Pancreas (tissue), 10 donors: ENCODE data around the gene UPP1. TPM values are rescaled to one million over a fixed set of nuclear protein-coding genes. Genes with fewer than 3 reads are reported as not detected.

Experiments
- ATAC-seq, 4 donors: fragments of 200-7000 bp; cut with Tn5 transposase; one replicate each; pipeline versions ENCODE4 v1.8.0 to v1.9.1; 2020; ENCODE audit warnings: mild to moderate bottlenecking in 4 of 4, moderate library complexity in 4 of 4
- DNase-seq, 6 donors: peaks; one replicate each; pipeline ENCODE4 v3.0.0-alpha.2; 2020
- FAIRE-seq: peaks from 2 replicates; lab custom pipeline; 2012; peaks lifted over from hg19 to GRCh38; lab: Jason Lieb, UNC
- H3K27ac ChIP-seq, 4 donors: fragments of 200-600 bp; sonication (generic); 1 replicate in 3 of 4; 2 replicates in 1 of 4; pipeline versions ENCODE4 v1.5.0 to v1.8.0; 2020
- H3K27me3 ChIP-seq, 4 donors: fragments of 200-600 bp; one replicate each; pipeline ENCODE4 v1.8.0; 2021
- H3K36me3 ChIP-seq, 3 donors: fragments of 200-600 bp; sonication (generic) in 1 of 3; one replicate each; pipeline versions ENCODE4 v1.5.0 to v1.8.0; 2020 to 2021
- H3K4me1 ChIP-seq, 3 donors: fragments of 200-600 bp; one replicate each; pipeline ENCODE4 v1.8.0; 2021
- H3K4me3 ChIP-seq, 4 donors: fragments of 200-600 bp; sonication (generic) in 2 of 4; one replicate each; pipeline versions ENCODE4 v1.5.0 to v1.8.0; 2020 to 2021
- H3K9me3 ChIP-seq, 4 donors: fragments of 200-600 bp; one replicate each; pipeline ENCODE4 v1.8.0; 2021
- CTCF ChIP-seq, 4 donors: fragments of 200-600 bp; sonication (generic) in 3 of 4; IDR thresholded peaks; one replicate each; pipeline versions ENCODE4 v1.5.0 to v1.8.0; 2021; ENCODE audit warnings: antibody characterized with exemption in 4 of 4
- WGBS, 2 donors: extraction: QIAGEN DNeasy Blood & Tissue Kit; methylation state at CpG; one replicate each; pipeline ENCODE4 v1.1.7; 2013; 5-methylcytosine and 5-hydroxymethylcytosine counted together
- intact Hi-C, 3 donors: fragments of 100-400 bp; cut with DNase I; formaldehyde crosslinking; loops; one replicate each; pipeline versions ENCODE4 v1.11.1 to v1.14.2; 2022
- polyA plus RNA-seq, 2 donors: library from polyadenylated mRNA; stranded (reverse); fragments of 200-250 nt; gene quantifications; one replicate each; pipeline ENCODE4 v1.2.3, GENCODE V29; 2013
- total RNA-seq, 6 donors: library from RNA; stranded (reverse); fragmentation: NEBNext Ultra II Directional in 4 of 6; extraction: Animal tissue kit (Norgen Biotek cat#: 25700) in 4 of 6; gene quantifications; one replicate each; pipeline versions ENCODE4 v1.2.1 to v1.2.4, GENCODE V29; 2021 to 2023
- donor health status: healthy with polysubstance abuse.
- donor health status: DM: no; HTN: no; CAD: no; lungs with moderate emphysema.
- donor health status: DM: no; HTN: no; CAD: no.
- donor health status: control.
- donor health status: control.
- donor health status: Bipolar disorder and iron deficiency.
- donor health status: DM: yes; HTN: yes; CAD: no.
- donor health status: DM: no; HTN: no; CAD: no.
- donor health status: DM: no; HTN: no; CAD: no.
- donor health status: DM: yes; HTN: yes; CAD: no.

UPP1 gene
- total and polyA plus RNA-seq, 8 donors, result 2.6 to 36.3 (median 9.0) TPM

GRCh38 chr7:48094861-48095293, 5.8 kb downstream of the UPP1 start:
- H3K9me3 ChIP-seq, result no peaks in the 10 kb centered on the region
- 88 to 89% methylated on average over 3 of the region's 3 CpGs for WGBS, 2 donors
- ATAC-seq (peak in 1 of 4 donors; percentile 23), FAIRE-seq (no peak), DNase-seq (no peak)
- intact Hi-C loops, result loop anchor here in 1 of 3 donors (10.0 kb wide), 1 partner anchor 60 kb away; the partner anchor contains the start of gene C7orf57
- H3K4me3 ChIP-seq, result no peak overlapping the region
- peaks cover 0 to 8% (median 2%) of the 10 kb centered on the region in 3 donors for H3K4me1 ChIP-seq
- H3K27me3 ChIP-seq, result no peaks in the 10 kb centered on the region
- H3K27ac ChIP-seq, result no peak overlapping the region
- no peak for TF ChIP-seq CTCF (IDR thresholded peaks at IDR 0.05)
- H3K36me3 ChIP-seq, result no peaks in the 10 kb centered on the region

- no peaks in the 10 kb centered on the region for H3K4me1 ChIP-seq
- no peak for TF ChIP-seq CTCF (IDR thresholded peaks at IDR 0.05)
- no peaks in the 10 kb centered on the region for H3K36me3 ChIP-seq
- intact Hi-C loops, result loop anchor here in 1 of 3 donors (10.0 kb wide), 1 partner anchor 61 kb away; the partner anchor contains the start of gene C7orf57
- peak overlapping the region in 1 of 4 donors; percentile 3 for H3K27ac ChIP-seq
- DNase-seq, result no peak
- FAIRE-seq, result no peak
- H3K27me3 ChIP-seq, result no peaks in the 10 kb centered on the region
- 85 to 86% methylated on average over 2 of the region's 2 CpGs for WGBS, 2 donors
- H3K9me3 ChIP-seq, result no peaks in the 10 kb centered on the region
- no peak overlapping the region for H3K4me3 ChIP-seq
- ATAC-seq, result peak in 2 of 4 donors; percentile 28 to 32
These were observed 7.2 kb downstream of the UPP1 start for GRCh38 chr7:48096273-48096672.

GRCh38 chr7:48097521-48098231, 8.6 kb downstream of the UPP1 start:
- no peak for TF ChIP-seq CTCF (IDR thresholded peaks at IDR 0.05)
- no peaks in the 10 kb centered on the region for H3K9me3 ChIP-seq
- H3K27me3 ChIP-seq, result no peaks in the 10 kb centered on the region
- H3K4me1 ChIP-seq, result no peaks in the 10 kb centered on the region
- no peak for FAIRE-seq
- no peak overlapping the region for H3K4me3 ChIP-seq
- DNase-seq, result no peak
- 71 to 74% methylated on average over 6 of the region's 6 CpGs for WGBS, 2 donors
- intact Hi-C loops, result loop anchor here in 1 of 3 donors (10.0 kb wide), 1 partner anchor 63 kb away; the partner anchor contains the start of gene C7orf57
- peak overlapping the region in 1 of 4 donors; percentile 35 for H3K27ac ChIP-seq
- no peaks in the 10 kb centered on the region for H3K36me3 ChIP-seq
- peak in 1 of 4 donors; percentile 19 for ATAC-seq

- Histone ChIP-seq H3K4me3 (no peak overlapping the region), H3K27me3 (no peaks in the 10 kb centered on the region), H3K9me3 (no peaks in the 10 kb centered on the region), H3K27ac (no peak overlapping the region), H3K4me1 (no peaks in the 10 kb centered on the region), H3K36me3 (no peaks in the 10 kb centered on the region)
- TF ChIP-seq CTCF (IDR thresholded peaks at IDR 0.05), result no peak
- FAIRE-seq (no peak), DNase-seq (no peak), ATAC-seq (no peak)
- intact Hi-C loops, result loop anchor here in 1 of 3 donors (10.0 kb wide), 1 partner anchor 64 kb away; the partner anchor contains the start of gene C7orf57
- 71 to 76% methylated on average over 4 of the region's 4 CpGs for WGBS, 2 donors
These were observed 9.8 kb downstream of the UPP1 start for GRCh38 chr7:48098846-48099245.

GRCh38 chr7:48099781-48100180, 10.7 kb downstream of the UPP1 start:
- DNase-seq (no peak), ATAC-seq (no peak), FAIRE-seq (no peak)
- Histone ChIP-seq H3K27me3 (no peaks in the 10 kb centered on the region), H3K36me3 (no peaks in the 10 kb centered on the region), H3K9me3 (no peaks in the 10 kb centered on the region), H3K4me1 (no peaks in the 10 kb centered on the region), H3K27ac (no peak overlapping the region), H3K4me3 (no peak overlapping the region)
- 85% methylated on average over 3 of the region's 3 CpGs for WGBS, 2 donors
- no peak for TF ChIP-seq CTCF (IDR thresholded peaks at IDR 0.05)
- intact Hi-C loops, result loop anchor here in 2 of 3 donors (10.0 kb wide), 1 partner anchor 65 kb away; the partner anchor contains the start of gene C7orf57 (in 2 of the 2)
